ENCODE measurements around the gene ZNF655. TPM values are rescaled to one million over a fixed set of nuclear protein-coding genes. Genes with fewer than 3 reads are reported as not detected.

Gene ZNF655
- total and polyA plus RNA-seq, 2 of the 8 experiments (the other 6 are each of a cell fraction or from before 2014, with no cell fraction given), result 27.1 to 37.8 TPM

DNA sequence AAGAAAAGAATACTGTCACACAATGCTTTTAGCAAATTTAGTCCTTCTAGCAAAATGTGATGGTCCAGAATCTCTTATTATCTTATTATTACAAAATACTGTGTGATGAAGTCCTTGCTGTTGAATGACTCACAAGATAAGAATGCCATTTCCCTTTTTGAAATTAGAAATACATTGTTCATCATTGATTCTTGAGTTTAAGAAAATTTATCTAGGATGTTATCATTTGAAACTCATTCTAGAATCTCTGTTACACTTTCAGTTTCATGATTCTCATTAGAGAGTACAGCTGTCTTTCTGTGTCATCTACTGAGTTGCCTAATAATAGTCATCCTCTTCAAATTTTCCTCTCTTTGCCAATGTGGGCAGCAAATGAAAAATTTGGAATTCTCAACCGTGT, 44.4 kb upstream of the ZNF655 start (continued):
- TF ChIP-seq, protein P1, sequence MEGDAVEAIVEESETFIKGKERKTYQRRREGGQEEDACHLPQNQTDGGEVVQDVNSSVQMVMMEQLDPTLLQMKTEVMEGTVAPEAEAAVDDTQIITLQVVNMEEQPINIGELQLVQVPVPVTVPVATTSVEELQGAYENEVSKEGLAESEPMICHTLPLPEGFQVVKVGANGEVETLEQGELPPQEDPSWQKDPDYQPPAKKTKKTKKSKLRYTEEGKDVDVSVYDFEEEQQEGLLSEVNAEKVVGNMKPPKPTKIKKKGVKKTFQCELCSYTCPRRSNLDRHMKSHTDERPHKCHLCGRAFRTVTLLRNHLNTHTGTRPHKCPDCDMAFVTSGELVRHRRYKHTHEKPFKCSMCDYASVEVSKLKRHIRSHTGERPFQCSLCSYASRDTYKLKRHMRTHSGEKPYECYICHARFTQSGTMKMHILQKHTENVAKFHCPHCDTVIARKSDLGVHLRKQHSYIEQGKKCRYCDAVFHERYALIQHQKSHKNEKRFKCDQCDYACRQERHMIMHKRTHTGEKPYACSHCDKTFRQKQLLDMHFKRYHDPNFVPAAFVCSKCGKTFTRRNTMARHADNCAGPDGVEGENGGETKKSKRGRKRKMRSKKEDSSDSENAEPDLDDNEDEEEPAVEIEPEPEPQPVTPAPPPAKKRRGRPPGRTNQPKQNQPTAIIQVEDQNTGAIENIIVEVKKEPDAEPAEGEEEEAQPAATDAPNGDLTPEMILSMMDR (IDR thresholded peaks at IDR 0.05; ENCODE audit: control extremely low read depth in 1 of 3, insufficient read depth in 1 of 3, low read depth in 1 of 3, low read length in 3 of 3), result no peak
- TF ChIP-seq FOSL1 (IDR thresholded peaks at IDR 0.05; ENCODE audit: insufficient read depth, low read depth, low read length) (no peak), RBBP5 (IDR thresholded peaks at IDR 0.05; ENCODE audit: borderline replicate concordance, low read depth, low read length) (no peak), JUN (IDR thresholded peaks at IDR 0.05; ENCODE audit: low read depth, low read length) (no peak)

Measured in H1 (cell line).